H1 (cell line): ENCODE results near the gene PPP1R14C.

Experiments used
- CREB1 ChIP-seq: IDR thresholded peaks from 2 replicates; pipeline ENCODE4 v1.6.1; 2012; ENCODE audit warnings: inconsistent platforms
- TBP ChIP-seq: IDR thresholded peaks from 2 replicates; pipeline ENCODE4 v1.6.1; 2011; ENCODE audit warnings: low read depth, low read length, improper control_type of control experiment
- TF ChIP-seq, protein P1 (sequence below): IDR thresholded peaks from 2 replicates; pipeline ENCODE4 v1.6.1; 2011; ENCODE audit warnings: low read length, improper control_type of control experiment

DNA sequence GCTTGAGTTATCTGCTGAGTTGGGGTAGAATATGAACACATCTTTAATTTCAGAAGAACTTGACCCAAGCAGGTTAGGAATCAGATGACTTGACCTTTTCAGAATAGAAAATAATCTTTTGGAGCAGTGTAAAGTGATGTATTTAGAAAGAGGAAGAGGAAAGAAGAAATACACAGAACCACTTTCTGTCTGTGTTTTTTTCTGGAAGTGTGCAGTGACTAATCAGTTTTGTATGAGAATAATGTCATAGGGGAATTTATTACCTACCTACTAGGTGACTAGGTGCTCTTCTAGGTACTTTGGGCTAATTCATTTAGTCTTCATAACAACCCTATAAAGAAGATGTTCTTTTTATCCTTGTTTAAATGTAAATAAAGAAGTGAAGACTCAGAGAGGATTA lies 3.0 kb downstream of the PPP1R14C start:
- TF ChIP-seq CREB1 (no peak), TBP (no peak)
- TF ChIP-seq, protein P1, sequence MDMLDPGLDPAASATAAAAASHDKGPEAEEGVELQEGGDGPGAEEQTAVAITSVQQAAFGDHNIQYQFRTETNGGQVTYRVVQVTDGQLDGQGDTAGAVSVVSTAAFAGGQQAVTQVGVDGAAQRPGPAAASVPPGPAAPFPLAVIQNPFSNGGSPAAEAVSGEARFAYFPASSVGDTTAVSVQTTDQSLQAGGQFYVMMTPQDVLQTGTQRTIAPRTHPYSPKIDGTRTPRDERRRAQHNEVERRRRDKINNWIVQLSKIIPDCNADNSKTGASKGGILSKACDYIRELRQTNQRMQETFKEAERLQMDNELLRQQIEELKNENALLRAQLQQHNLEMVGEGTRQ, result no peak
